HEK293 (cell line): ENCODE data around the gene FTO.

Source experiments
- CTCF ChIP-seq: fragments of 450-650 bp; formaldehyde crosslinking; IDR thresholded peaks from 2 replicates; pipeline ENCODE4 v1.5.1; 2016; ENCODE audit warnings: missing biosample characterization, missing genetic modification characterization
- ZNF426 ChIP-seq: fragments of 450-650 bp; formaldehyde crosslinking; IDR thresholded peaks from 2 replicates; pipeline ENCODE4 v1.5.1; 2017; ENCODE audit warnings: missing biosample characterization, missing genetic modification characterization, mild to moderate bottlenecking, inconsistent platforms, moderate library complexity

DNA sequence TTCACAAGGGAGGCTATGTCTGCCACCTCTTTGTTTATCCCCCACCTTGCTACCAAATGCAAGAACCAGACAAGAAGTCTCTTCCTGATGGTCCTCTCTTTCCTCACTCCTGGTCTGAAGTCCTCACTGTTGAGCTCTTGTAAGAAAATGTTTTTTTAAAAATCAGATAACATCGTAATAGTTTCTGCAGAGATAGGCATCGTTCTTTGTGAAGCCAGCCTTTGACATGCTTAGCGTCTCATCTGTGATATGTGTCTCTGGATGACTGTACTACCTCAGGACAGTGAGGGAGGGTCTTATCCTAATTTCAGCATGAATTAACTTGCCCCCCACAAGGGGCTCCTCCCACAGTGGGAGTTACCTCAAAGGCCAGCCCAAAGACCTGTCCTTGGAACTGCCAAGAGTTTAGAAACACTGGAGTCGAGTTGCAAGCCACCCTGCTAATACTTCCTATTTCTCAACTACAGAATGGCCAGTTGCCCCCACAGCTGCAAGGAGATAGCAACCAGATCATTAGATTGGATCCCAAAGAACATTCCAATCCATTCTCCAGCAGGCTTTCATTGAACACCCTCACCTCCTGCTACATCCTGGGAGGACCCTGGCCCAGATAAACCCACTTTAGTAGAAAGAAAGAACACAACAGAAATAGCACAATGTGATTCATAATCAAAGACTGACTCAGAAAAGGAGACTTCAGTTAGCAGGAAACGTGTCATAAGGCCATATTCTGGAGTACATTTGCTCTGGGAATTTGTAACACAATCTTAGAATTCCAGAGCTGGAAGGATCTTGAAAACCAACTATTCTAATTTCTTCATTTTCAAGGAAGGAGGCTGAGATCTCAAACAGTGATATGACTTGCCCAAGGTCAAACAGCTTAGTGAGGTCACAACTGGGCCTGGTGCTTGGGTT lies 431.7 kb downstream of the FTO start:
- TF ChIP-seq CTCF: no peak
- TF ChIP-seq ZNF426 (tag by site-specific recombination): no peak
